ENCODE data around the gene TUB.

The TUB gene

DNA sequence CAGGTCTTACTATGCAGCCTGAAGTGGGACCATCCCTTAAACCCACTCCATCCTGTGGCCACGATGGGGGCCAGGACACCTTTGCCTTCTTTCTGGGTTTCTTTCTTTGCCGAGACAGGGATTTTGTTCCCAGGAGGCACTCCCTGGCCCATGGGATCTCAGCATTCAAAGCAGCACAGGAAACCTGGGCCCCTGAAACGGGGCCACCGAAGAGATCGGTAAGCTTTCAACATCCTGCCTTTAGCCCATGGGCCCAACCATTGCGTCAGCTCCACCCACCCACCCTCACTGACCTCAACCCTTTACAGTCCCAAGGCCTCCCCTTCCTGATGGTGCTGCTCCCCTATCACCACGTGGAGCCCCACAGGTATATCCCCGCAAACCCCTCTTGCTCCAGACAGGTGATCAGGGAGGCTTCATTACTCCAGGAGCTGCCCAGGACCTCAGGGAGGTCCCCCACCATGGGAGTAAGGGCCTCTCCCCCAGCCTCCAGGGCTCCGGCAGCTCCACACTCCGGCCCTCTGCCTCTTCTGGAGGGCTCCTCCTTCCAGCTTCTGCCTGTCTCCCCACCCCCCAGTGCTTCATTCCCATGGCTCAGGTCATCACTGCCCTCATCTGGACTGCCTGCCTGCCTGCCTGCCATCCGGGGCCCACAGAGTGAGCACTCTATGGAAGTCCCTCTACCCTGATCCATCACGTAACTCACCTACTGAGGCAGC lies 42.0 kb upstream of the TUB start:
- TF ChIP-seq, protein P1, sequence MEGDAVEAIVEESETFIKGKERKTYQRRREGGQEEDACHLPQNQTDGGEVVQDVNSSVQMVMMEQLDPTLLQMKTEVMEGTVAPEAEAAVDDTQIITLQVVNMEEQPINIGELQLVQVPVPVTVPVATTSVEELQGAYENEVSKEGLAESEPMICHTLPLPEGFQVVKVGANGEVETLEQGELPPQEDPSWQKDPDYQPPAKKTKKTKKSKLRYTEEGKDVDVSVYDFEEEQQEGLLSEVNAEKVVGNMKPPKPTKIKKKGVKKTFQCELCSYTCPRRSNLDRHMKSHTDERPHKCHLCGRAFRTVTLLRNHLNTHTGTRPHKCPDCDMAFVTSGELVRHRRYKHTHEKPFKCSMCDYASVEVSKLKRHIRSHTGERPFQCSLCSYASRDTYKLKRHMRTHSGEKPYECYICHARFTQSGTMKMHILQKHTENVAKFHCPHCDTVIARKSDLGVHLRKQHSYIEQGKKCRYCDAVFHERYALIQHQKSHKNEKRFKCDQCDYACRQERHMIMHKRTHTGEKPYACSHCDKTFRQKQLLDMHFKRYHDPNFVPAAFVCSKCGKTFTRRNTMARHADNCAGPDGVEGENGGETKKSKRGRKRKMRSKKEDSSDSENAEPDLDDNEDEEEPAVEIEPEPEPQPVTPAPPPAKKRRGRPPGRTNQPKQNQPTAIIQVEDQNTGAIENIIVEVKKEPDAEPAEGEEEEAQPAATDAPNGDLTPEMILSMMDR (IDR thresholded peaks at IDR 0.05; ENCODE audit: insufficient read depth, low read depth, low read length, missing control alignments), result no peak
- no peak overlapping the region for H3K4me3 ChIP-seq (ENCODE audit: low read depth, low read length)
- DNase-seq (ENCODE audit: low read depth), result no peak

DNA sequence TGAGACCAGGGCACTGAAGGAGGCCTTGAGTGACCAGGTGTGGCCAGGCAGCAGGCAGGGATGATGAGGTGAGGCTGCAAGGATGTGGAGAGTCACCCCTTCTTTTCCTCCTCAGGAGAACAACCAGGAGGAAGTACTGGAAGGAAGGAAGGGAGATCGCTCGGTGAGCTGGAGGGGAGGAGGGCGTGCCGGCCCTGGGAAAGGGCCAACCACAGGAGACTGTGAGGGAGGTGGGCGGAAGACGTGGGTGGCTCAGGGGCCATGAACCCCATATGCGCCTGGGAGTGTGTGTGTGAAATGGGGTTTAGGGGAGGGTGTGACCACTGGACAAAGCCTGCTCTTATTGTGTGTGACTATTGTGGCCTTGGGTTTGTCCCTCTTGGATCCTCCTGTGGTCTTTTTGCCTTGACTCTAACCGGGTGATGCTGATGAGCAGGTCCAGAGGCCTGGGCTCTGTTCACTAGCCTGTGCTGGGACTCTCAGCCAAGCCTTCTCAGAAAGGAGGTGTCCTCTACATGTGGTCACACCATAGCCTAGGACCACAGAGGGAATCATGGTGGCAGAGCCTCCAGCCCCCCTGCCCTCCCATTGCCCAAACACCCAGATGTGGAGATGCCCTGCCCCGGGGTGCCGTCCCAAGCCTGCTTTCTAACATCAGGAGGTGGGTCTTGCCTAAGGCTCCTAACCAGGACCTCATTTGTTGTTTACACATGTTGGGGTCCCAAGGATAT lies 41.3 kb upstream of the TUB start:
- DNase-seq (ENCODE audit: low read depth), result no peak
- TF ChIP-seq, protein P1 (IDR thresholded peaks at IDR 0.05; ENCODE audit: insufficient read depth, low read depth, low read length, missing control alignments), result no peak
- no peak overlapping the region for H3K4me3 ChIP-seq (ENCODE audit: low read depth, low read length)

DNA sequence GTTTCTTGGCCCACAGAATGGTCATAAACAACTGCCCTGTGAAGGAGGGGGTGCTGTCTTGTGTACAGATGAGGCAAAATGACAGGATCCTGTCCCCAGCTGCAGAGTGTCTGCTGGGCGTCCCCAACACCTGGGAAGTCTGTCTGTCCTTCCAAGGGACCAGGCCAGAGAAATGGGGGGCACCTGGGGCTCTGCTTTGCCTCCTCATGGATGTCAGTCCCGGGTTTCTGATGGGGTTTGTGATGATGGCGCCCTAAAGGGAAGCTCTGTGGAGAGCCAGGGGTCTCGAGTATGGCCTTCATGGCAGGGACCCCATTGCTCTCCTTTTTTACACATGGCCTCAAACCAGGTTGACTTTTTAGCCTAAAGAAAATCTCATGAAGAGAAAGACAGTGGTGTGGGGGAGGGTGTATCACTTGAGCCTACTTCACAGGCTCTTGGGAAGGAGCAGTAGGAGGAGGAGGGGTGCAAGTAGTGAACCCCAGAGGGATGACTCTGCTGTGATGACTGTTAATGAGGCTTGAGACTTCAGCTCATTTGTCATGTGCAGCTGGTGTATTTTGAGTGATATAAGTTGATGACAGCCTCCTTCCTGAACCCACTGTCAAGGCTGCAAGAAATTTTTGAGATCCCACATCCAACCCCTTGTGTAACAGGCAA lies 40.6 kb upstream of the TUB start:
- no peak for DNase-seq (ENCODE audit: low read depth)
- TF ChIP-seq, protein P1 (IDR thresholded peaks at IDR 0.05; ENCODE audit: insufficient read depth, low read depth, low read length, missing control alignments), result no peak
- no peak overlapping the region for H3K4me3 ChIP-seq (ENCODE audit: low read depth, low read length)

DNA sequence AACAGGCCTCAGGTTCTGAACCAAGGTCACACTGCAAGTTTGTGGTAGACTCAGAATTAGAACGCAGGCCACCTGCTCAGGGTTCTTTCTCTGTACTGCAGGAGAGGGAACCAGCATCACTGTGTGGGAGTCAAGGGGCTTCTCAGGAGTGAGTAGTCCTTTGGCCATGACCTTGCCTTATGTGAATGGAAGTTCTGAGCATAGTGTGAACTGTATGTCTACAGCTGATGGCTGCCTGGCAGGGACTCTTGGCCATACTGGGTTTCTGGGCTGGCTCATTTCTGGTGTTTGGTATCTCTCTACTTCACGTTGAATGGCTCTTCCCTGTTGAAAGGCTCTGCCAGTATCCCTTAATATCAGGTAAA lies 40.1 kb upstream of the TUB start:
- no peak overlapping the region for H3K4me3 ChIP-seq (ENCODE audit: low read depth, low read length)
- no peak for DNase-seq (ENCODE audit: low read depth)
- TF ChIP-seq, protein P1 (IDR thresholded peaks at IDR 0.05; ENCODE audit: insufficient read depth, low read depth, low read length, missing control alignments), result no peak

DNA sequence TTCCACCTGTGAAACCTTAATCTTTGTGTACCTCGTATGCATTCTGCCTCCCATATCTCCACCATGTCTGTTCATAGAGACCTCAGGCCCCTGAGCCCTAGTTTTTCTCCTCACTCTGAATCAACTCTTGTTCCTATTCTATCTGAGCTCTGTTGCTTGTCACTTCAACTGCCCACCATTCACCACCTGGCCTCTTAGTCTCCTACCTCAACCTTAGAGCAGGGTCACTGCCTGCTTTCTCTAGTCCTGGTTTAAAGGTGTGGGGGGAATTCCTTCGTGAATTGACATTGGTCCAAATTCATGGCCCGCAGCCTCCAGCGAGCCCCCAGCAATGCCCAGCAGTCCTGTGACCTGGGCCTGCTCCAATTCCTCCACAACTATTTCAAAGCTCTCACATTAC lies 39.4 kb upstream of the TUB start:
- no peak for DNase-seq (ENCODE audit: low read depth)
- H3K4me3 ChIP-seq (ENCODE audit: low read depth, low read length), result no peak overlapping the region
- TF ChIP-seq, protein P1 (IDR thresholded peaks at IDR 0.05; ENCODE audit: insufficient read depth, low read depth, low read length, missing control alignments), result no peak

DNA sequence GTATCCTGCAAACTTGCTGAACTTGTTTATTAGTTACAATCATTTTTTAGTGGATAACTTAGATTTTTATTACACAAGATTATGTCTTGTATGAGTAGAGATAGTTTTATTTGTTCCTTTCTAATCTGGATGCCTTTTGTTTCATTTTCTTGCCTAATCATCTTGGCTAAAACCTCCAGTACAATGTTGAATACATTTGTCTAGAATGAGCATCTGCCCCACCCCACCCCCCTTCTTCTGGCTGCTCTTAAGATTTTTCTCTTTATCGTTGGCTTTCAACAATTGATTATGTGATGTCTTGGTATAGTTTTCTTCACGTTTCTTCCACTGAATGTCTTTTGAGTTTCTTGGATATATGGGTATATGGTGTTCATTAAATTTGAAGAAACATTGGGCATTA lies 37.3 kb upstream of the TUB start:
- no peak overlapping the region for H3K4me3 ChIP-seq (ENCODE audit: low read depth, low read length)
- no peak for DNase-seq (ENCODE audit: low read depth)
- TF ChIP-seq, protein P1 (IDR thresholded peaks at IDR 0.05; ENCODE audit: insufficient read depth, low read depth, low read length, missing control alignments), result no peak
